HK-2 (cell line): ENCODE results near the gene FAXDC2.

Source experiments
- DNase-seq: peaks from one replicate; pipeline ENCODE4 v3.0.0-alpha.2; 2018; ENCODE audit not compliant: unreplicated experiment

Gene FAXDC2

DNA sequence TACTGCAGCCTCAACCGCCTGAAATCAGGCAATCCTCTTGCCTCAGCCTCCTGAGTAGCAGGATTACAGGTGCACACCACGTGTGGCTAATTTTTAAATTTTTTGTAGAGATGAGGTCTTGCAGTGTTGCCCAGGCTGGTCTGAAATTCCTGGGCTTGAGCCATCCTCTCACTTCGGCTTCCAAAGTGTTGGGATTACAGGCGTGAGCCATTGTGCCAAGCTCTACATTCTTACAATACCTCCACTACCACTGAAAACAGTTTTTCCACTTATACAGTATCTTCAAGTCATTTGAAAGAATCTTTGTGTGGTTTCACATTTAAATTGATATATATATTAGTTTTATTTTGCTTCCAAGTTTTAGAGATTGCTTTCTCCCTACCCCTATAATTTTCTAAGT lies 52.6 kb downstream of the FAXDC2 start:
- DNase-seq = no peak

DNA sequence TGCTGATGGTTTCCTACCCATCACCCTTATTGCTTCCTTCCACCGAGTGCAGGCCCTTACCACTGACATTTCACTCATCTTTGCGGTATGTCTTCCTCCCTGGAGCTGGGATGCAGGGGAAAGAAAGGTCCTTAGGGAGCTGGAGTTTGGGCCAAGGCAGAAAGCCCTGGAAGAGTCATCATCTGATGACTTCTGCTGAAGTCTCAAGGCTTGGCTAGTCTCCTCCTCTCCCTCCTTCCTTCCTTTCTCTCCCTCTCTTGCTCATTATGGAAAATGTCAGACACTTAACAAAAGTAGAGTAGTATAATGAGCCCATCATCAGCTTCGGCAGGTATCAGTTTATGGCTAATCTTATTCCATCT lies 55.2 kb downstream of the FAXDC2 start:
- DNase-seq = no peak

- DNase-seq = no peak
Observed at GRCh38 chr5:154794525-154795234, 55.7 kb downstream of the FAXDC2 start.

- DNase-seq = no peak
Observed at GRCh38 chr5:154793599-154794524, 56.5 kb downstream of the FAXDC2 start.

DNA sequence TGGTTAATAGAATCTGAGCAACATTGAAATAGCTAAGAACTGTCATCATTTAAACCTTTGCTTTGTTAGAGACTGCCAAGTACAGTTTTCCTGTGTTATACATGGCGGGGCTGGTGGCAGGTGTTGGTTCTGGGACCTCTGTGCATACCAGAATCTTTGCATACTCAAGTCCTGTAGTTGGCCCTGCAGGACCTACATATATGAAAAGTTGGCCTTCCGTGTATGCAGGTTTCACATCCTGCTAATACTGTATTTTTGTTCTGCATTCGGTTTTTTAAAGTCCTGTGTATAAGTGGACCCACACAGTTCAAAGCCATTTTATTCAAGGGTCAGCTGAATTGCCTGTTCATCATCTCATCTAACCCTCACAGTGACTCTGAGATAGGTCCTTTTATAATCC lies 58.9 kb downstream of the FAXDC2 start:
- no peak for DNase-seq

- DNase-seq = no peak
Observed at GRCh38 chr5:154788212-154788611, 62.2 kb downstream of the FAXDC2 start.

DNA sequence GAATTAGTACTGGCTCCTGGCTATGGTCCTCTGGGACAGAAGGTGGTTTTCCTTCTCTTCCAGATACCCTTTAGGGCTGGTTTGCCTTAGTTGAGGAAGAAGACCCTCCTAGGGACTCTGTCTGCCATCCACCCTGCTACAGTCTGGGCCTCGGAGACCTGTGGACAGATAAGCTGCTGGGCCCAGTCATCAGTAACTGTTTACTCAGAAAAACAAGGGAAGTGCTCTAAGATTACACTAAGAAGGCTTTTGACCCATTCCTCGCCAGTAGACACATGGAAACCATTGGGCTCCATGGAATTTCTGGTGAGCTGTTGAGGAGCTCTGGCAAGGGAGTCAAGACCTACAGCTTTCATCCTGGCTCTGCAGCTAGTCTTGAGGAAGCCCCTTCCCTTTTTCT lies 64.0 kb downstream of the FAXDC2 start:
- no peak for DNase-seq

GRCh38 chr5:154784856-154785255 lies 65.5 kb downstream of the FAXDC2 start:
- no peak for DNase-seq

GRCh38 chr5:154783774-154784460 lies 66.5 kb downstream of the FAXDC2 start:
- no peak for DNase-seq

GRCh38 chr5:154782812-154783592 lies 67.4 kb downstream of the FAXDC2 start:
- DNase-seq = no peak

- no peak for DNase-seq
Observed at GRCh38 chr5:154782326-154782725, 68.1 kb downstream of the FAXDC2 start.

- no peak for DNase-seq
Observed at GRCh38 chr5:154780128-154780527, 70.3 kb downstream of the FAXDC2 start.

- peak; percentile 30 for DNase-seq
Observed at GRCh38 chr5:154779105-154779504, 71.3 kb downstream of the FAXDC2 start.

DNA sequence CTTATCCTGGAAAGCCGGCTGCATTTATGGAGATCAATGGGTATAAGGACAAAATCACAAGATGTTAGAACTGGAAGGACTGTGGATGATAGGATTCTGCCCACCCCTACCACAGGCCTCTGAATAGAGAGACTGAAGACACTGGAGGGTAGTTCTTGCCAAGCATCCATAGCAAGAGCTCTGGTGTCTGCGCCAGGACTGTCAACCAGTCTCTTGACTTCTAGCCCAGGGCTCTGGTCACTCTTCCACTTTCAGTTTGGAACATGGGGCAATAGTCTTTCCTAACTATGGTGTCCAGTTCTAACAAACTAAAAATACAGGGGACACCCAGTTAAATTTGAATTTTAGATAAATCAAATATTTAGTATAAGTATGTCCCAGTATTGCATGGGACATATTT lies 71.9 kb downstream of the FAXDC2 start:
- no peak for DNase-seq

DNA sequence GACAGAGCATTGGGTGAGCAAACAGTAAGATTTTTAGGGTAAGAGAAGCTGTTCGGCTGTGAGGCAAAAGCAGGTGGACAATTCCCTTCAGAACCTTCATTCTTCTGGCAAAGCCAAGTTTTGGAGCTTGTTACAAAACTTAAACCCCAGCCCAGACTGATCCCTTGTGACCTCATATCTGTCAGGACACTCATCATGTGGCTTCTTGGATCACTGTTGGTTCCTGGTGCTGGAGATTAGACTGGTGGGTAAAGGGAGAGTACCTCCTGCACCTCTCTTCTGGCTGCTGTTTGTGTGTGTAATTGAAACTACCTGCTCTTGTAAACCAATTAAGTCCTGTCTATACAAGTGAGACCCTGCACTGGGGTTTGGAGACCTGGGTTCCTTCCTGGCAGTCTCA lies 74.2 kb downstream of the FAXDC2 start:
- no peak for DNase-seq

- DNase-seq = no peak
Observed at GRCh38 chr5:154773326-154773725, 77.1 kb downstream of the FAXDC2 start.

- no peak for DNase-seq
Observed at GRCh38 chr5:154771383-154771901, 79.0 kb downstream of the FAXDC2 start.

GRCh38 chr5:154770111-154770510 lies 80.3 kb downstream of the FAXDC2 start:
- DNase-seq = no peak
